ENCODE data around the gene PREX1.

PREX1 gene

DNA sequence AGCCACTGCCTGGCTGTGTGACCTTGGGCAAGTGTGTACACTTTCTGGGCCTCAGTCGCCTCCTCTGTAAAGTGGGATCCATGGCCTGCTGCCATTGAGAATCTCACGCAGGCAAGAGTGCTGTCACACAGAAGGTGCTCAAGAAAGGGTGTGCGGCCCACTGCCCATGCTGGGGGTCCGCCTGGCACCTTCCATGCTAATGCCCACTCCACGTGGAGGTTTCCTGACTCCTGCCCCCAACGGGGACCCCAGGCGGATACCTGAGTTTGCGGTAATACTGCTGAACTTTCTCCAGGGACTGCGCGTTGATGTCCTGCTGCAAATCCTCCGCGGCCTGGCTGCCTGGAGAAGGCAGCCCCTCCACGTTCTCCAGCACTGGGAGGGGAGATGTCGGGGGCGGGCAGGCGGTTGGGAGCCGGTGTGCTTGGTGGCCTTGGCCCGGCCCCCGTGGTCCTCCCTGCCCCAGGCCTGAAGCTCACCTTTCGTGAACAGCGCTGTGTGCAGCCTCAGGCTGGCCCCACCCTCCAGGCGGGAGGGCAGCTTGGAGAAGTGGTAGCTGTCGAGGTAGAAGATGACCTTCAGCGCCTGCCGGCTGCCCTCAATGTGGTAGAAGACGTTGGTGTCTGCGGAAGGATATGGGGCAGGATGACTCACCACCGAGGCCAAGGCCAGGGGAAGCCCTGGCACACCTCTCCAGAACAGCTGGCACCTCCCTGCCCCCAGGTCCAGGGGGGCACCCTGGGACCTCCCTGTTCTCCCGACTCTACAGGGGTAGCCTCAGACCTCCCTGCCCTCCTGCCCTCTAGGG is 195.6 kb downstream of the PREX1 start:
- DNase-seq (ENCODE audit: low spot score), result no peak

DNA sequence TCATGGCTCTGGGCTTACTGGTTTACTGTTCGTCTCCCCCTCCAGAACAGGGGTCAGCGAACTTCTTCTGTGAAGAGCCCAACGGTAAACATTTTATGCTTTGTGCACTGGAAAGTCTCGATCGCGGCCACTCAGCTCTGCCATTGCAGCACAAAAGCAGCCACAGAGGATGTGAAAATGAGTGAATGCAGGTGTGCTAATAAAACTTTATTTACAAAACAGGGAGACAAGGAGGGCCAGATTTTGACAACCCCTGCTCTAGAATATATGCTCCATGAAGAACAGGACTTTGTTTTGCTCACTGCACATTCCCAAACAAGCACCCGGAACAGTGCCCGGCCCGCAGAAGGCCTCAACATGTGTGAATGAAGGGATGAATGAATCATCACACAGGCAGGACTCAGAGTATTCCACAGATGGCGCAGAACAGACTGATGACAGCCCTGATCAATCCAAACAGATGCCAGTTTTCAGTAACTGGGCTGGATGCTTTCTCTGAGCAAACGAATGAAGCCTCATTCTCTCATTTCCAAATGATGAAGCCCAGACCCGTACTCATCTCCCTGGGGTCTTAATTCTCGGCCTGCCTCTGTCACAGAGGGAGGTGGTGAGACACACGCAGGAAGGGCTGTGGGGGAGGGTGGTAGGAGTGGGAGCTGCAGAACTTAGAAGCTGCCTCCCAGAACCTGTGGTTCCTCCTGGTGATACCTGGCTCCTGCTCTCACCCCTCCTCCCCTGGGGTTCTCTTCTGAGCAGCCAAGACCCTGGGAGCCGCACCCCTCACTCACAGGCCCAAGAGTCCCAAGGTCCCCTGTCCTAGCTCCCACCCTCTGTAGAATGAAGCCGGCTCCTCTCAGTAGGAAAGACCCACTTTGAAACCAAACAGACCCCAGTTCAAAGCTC is 196.4 kb downstream of the PREX1 start:
- DNase-seq (ENCODE audit: low spot score), result no peak

DNA sequence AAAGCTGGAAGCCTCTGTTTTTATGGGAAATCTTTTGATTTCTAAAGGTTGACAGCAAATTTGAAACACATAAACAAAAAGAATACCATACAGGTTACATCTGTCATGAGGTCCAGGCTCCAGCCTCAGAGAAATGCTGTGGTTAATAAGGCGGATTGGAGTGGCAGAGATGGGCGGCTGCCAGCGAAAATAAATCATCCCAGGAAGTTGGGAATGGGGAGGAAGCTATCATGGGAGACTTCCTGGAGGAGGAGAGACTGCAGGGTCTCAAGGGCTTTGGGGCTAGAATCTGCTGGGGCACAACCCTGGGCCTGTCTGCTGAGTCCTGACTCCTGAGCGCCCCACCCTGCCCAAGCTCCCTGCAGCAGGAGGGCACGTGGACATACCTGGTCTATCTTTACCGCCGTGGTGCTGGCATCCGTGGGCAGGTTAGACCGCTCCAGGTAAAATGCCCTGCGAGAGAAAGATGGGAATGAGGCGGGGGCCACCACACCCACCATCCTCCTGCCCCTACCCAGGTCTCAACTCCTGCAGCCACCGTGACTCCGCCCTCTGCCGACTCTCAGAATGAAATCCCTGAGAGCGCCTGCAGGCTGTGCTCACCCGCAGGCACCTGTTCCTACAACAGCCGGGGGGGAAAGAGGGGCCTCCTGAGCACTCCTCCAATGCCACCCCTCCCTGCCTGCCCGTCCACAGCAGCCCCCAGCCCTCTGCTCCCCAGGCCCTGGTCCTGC is 197.3 kb downstream of the PREX1 start:
- DNase-seq (ENCODE audit: low spot score), result no peak

DNA sequence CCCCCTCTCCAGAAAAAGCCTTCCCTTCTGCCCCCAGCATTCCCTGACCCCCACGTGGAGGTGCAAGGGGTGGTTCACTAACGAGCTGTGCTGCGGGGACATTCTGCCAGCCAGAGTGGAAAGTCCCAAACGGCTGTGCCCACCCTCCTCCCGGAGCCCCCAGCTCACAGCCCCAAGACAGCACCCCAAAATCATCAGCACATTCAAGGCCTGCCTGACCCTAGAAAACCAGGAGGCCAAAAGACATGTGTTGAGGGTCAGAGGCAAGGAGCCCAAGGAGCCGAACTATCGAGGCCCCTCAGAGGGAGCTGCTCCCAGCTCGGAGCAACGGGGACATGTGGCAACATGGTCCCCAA is 197.9 kb downstream of the PREX1 start:
- DNase-seq (ENCODE audit: low spot score), result no peak

DNA sequence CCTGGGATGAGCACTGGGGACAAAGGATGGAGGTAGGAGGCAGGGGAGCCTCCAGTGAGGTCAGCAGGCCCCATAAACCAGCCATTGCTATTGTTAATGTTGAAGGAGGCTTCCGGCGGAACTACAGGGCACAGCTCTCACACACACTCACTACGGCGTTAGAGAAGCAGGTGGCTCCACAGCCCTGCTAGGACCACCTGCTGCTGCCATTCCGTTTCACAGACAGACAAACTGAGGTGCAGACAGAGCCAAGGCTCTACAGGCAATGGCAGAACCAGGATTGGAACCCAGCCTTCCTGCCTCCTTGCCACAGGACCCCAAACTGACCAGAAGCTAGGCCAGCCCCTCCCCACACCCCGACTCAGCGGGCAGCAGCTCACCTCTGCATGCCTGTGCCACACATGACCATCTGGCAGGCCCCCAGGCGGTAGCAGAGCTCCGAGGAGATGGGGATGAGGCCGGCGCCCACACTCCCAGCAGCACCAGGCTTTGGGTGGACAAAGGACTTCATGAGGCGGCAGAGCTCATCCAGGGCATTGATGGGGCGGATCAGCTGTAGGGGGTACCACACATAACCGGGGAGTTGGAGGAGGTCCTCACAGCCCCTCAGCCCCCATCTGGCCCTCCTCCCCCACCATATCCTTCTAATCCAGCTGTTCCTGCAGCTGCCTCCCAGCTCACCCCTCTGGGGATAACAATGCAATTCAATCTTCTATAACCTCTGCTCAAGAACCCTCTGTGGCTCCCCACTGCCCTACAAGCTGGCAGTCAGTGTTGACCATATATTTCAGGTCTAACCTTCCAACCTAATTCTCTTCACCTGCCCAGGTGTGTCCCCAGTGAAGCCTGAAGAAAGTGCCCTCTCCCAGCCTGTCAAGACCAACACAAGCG is 198.5 kb downstream of the PREX1 start:
- no peak for DNase-seq (ENCODE audit: low spot score)

DNA sequence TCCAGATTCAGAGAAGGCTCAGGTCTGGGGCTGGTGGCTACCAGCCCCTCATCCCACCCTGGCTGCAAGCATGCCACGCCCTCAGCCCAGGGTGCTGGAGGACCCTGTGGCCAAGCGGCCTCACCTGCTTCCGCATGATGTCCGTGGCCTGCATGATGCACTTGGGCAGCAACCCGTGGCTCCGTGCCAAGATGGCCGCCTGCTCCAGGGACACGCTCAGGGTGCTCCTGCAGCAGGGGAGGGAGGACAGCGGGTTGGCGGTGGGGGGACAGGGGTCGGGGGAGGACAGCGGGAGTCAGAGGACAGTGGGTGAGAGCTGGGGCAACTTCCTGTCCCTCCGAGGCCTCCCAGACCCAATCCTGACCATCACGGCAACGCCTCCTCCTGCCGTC is 200.1 kb downstream of the PREX1 start:
- DNase-seq (ENCODE audit: low spot score), result no peak

DNA sequence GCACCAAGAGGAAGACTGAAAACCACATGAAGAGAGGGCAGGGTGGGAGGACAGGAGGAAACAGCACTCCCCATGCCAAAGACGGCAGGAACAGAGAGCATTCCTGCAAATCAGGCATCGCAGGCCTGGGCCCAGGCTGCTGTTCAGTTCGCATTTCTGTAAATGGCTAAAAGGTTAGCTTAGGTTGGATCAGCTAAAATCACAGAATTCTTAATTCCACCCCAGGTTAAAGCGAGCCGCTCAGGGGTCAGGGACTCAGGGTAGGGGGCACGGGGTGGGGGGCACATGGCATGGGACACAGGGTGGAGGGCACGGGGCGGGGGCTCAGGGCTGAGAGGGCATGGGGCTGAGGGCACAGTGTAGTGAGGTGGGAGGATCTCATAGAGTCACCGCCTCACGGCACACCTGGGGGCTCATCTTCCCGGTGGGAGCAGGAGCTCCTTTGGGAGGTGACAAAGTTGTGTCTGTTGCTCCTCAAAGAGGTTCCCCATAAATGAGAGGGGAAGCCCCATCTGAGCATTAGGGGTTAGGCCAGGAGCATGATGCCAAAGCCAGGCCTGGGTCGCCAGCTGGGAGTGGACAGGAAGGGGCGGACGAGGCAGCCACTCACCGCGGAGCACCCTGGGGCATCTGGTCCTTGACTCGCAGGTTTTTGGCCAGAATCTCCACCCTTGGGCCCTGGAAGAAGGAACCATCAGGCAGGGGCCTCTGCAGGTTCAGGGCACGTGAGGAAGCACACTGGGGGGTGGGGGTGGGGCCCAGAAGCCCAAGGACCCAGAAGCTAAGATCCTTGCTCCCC is 200.7 kb downstream of the PREX1 start:
- DNase-seq (ENCODE audit: low spot score), result no peak

DNA sequence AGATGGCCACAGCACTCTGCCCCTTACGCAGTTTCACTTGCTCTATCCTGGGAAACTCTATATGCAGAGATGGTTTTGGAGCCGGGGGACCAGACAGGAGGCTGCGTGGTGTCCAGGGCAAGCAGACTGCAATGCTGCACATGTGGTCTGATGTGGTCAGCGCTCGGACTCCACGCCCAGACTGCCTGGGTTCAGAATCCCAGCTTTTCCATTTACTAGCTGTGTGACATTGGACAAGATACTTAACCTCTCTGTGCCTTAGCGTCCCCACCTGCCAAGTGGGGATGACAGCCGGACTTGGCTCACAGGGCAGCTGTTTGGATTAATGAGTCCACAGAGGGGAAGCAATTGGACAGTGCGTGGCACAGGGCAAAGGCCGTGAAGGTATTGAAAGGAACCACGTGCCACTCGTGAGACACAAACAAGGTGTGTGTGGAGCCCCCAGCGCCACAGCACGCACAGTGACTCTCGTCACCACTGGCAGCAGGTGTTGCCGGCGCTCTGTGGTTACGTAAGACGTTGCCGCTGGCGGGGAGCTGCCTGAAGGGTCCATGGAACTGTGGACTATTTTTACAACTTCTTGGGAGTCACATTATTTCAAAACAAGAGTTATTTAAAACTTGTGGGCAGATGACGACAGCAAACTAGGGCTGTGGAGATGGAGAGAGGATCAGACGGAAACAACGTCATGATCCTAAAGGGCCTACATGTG is 201.4 kb downstream of the PREX1 start:
- no peak for DNase-seq (ENCODE audit: low spot score)

DNA sequence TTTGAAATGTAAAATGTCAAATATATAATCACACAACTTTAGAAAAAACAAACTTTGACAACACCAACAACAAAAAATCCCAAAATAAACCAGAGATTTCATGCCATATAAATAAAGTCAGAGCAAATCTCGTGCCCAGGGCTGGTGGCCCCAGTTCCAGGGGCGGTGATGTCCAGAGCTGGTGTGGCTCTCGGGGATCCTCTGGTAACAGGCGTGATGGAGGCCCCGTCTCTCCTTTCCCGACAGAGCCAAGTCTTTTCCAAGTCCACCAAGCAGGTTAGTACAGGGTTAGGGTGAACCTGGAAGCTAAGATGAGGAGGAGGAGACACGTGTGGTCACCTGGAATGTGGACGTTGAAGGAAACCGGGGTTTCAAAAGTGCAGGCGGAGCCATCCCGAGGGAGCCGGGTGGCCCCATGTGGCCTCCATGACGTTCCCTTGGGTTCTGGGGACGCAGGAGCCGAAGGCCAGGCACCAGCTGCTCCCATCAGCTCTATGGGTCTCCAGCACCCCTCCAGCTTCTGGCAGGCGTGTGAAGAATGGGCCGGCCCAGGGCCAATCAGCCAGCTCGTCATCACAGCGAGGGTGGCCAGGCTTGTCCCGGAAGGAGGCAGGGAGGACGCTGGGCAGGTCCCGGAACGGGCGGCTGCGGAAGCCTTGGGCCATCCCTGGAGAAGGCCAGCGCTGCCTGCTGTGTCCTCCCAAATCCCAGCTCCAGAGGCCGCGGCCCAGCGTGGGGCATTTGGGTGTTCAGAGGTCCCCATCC is 202.5 kb downstream of the PREX1 start:
- DNase-seq (ENCODE audit: low spot score), result no peak

DNA sequence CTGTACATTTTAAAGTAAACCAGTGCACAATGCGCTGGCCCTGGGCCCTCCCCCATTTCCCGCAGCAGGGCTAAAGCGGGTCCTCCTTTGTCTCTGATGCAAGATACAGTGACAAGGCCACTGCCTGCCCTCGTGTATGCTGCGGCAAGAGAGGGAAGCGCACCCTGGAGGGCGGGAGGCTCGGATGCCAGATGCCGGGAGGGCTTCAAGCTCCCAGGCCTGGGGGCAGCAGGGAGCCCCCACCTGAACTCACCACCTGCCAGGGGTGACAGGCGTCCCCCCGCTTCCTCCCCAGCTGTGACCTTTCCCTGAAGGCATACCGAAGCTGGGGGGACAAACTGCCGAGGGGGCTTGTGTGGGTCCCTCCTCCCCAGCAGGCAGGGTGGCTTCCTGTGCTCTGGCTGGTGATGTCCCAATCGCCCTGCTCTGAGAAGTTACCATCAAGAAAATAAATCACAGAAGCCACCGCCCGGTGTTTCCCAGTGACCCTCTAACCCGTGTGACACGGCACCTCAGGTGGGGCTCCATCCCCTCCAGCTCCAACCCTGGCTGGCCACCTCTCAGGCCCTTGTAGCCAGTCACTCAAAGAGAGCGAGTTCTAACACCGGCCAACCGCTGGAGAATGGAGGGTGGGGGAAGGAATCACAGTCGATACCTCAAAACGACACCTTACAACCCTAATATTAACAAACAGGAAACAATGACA is 203.3 kb downstream of the PREX1 start:
- no peak for DNase-seq (ENCODE audit: low spot score)

DNA sequence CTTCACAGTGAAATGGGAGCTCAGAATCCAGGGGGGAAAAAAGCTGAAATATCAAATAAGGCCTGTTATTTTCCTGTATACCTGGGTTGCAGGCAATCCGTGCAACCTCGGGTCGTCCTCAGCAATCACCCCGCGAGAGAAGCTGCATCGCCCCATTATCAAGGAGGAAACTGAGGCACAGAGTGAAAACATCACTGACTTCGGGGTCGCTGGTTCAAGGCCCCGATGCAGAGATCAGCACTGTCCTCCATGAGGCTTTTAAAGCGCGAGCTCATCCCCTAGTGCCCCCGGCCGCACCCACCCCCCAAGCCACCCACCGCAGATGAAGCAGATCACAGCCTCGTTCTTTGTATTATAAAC is 203.9 kb downstream of the PREX1 start:
- DNase-seq (ENCODE audit: low spot score), result no peak

DNA sequence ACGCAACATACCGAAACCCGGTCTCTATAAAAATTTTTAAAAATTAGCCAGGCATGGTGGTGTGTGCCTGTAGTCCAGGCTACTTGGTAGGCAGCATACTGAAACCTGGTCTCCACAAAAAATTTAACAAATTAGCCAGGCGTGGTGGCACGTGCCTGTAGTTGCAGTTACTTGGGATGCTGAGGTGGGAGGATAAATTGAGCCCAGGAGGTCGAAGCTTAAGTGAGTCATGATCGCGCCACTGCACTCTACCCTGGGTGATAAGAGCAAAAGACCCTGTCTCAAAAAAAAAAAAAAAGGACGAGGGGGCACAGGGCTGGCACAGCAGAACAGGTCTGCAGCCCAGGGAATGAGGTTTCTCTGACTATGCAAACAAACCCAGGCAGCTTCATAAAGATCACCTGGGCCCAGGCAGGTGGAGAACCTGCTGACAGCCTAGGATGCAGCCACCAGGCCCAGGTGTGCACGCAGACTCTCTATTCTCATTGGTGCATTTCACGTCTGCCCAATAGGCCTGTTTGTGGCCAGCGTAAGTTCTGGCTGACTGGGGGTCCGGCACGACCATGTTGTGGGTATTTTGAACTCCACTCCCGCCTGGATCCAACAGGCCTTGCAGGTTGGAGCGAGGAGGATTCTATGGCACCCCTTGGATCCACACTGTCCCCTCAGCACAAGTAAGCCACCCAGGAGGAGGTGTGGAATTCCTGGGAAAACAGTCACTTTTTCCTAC is 204.5 kb downstream of the PREX1 start:
- no peak for DNase-seq (ENCODE audit: low spot score)

DNA sequence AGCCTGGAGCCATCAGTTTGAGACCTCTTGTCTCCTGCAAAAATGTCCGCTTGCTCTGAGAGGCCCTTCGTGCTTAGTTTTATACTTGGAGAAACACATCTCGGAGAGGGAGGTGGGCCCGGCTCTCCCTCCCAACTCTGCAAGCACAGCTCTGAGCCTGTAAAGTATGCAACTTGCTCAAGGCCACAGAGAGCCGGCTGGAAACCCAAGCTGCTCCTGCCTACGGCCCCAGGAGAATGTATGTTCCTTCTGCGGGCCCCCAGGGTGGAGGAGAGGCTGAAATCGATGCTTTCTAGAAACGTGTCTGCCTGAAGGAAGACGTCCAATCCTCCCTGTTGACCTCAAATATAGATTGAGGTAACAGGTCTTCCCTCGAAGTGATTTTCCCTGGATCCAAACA is 205.4 kb downstream of the PREX1 start:
- DNase-seq (ENCODE audit: low spot score), result no peak

DNA sequence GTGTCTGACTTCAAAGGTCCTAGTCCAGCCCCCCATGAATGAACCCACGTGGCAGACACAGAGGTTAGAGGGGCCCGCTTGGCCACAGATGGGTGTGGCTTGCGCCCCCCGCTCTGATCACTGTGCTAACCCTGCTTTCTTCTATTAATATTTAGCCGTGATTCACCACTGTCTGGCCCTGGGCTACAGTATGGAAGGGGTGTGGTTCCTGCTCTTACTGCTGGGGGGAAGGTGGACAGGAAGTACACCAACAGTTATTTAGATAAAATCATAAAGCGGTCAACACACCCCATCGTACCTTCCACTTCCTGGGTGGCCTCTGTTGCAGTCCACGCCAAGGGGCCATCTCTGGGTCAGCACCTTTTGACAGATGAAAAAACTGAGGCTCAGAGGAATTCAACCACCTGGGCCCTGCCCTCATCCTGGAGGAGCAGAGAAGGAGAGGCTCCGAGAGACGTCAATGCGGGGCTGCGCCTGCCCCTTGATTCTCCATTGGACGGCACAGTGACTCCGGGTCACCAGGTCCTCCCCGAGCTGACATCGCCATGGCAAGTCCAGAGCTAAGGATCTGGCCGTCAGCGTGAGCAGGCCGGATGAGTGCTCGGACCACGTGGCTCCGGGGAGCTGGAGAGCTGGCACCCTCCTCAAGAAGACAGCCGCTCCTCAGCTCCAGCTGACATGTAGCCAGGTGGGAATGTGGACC is 206.3 kb downstream of the PREX1 start:
- peak; percentile 53 for DNase-seq (ENCODE audit: low spot score)

DNA sequence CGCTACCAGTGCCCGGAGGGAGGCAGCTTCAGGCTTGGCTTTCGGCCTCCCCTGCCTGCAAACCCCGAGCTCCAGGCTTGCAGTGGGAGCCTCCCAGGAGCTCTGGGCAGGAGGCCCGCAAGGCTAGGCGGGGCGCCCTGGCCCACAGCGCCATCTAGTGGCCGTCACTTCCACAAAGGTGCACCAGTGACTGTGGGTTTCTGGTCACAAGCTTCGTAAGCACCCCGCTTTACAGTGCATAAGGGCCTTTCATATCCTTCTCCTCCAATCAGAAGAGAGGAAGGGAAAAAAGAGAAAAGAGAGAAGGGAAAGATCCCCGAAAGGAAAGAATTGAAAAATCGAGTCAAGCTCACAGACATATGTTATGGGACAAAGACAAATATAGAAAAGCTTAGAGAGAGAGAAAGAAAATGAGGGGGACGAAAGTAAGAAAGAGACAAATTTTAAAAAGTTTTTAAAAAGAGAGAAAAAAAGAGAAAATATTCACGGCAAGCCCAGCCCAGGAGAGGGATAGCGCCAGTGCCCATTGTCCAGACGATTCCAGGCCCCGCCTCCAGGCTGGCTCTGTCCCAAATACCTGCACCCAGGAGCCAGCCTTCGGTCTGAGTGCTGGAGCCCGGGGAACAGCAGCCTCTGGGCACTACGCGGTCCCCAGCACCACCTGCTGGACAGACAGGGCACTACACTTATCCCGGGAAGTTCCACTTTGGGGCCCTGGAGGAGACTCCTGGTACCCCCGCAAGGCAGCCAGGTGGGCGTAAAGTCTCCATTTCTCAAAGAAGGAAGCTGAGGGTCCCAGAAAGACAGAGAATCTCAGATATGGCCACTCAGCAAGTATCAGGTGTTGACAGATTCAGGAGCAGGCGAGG is 207.1 kb downstream of the PREX1 start:
- DNase-seq (ENCODE audit: low spot score), result peak; percentile 69

DNA sequence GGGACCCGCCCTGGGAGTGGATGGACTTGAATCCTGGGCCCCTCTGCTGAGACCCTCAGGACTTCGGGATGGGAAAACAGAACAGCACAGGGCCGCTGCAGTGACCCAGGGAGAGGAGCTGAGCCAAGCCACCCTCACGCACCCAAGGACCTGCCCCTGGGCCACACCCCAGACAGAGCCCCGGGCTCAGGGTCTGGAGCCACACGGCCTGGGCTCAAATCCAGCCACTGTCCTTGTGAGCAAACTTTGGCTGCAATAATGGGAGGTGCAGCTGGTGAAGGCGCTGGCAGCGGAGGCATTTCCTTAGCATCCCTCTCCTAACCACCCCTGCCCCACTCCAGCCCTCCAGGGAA is 207.7 kb downstream of the PREX1 start:
- DNase-seq (ENCODE audit: low spot score), result no peak
